Caco-2 (cell line): ENCODE results near the gene PPP1R27. TPM values are rescaled to one million over a fixed set of nuclear protein-coding genes. Genes with fewer than 3 reads are reported as not detected.

Experiments
- BruUV-seq: library from RNA; stranded (reverse); fragments of 400-500 nt; replicated peaks from 2 replicates; lab custom pipeline; 2021; lab: Mats Ljungman, UMichigan
- CTCF ChIA-PET: fragments of 300-600 bp; sonication (Branson Sonifier 250); formaldehyde crosslinking; loops from one replicate; lab custom pipeline; 2022; ENCODE audit warnings: antibody characterized with exemption; lab: Charles Lee
- POLR2A ChIA-PET: fragments of 300-600 bp; sonication (Branson Sonifier 250); formaldehyde crosslinking; loops from one replicate; lab custom pipeline; 2022; ENCODE audit warnings: antibody characterized with exemption; lab: Charles Lee
- DNase-seq, 2 experiments: peaks; one replicate each; pipeline versions ENCODE4 v3.0.0 to v3.0.0-alpha.2; 2020 to 2022
- H3K27me3 ChIP-seq: replicated peaks from 2 replicates; pipeline ENCODE4 v1.6.0; 2011; ENCODE audit warnings: low read length; ENCODE audit not compliant: control insufficient read depth, insufficient read depth
- H3K36me3 ChIP-seq: 2 replicates; pipeline ENCODE4 v1.5.1; 2011; ENCODE audit warnings: low read length; ENCODE audit not compliant: control insufficient read depth, insufficient read depth
- H3K4me1 ChIP-seq: fragments of 250-450 bp; sonication (Bioruptor Pico); 2 replicates; pipeline ENCODE4 v1.5.1; 2020; ENCODE audit warnings: mild to moderate bottlenecking
- H3K4me3 ChIP-seq: 2 replicates; pipeline ENCODE4 v1.5.1; 2011; ENCODE audit warnings: low read depth, mild to moderate bottlenecking, control low read depth, low read length
- H3K9me3 ChIP-seq: fragments of 250-450 bp; sonication (Bioruptor Pico); 2 replicates; pipeline ENCODE4 v1.5.1; 2020; ENCODE audit warnings: mild to moderate bottlenecking, moderate library complexity
- H3K27ac Mint-ChIP-seq: one replicate; pipeline ENCODE4 v1.8.0; 2022; ENCODE audit warnings: mixed read lengths; ENCODE audit not compliant: unreplicated experiment
- H3K27me3 Mint-ChIP-seq: one replicate; pipeline ENCODE4 v1.8.0; 2022; ENCODE audit warnings: mixed read lengths; ENCODE audit not compliant: insufficient read depth, unreplicated experiment
- H3K36me3 Mint-ChIP-seq: one replicate; pipeline ENCODE4 v1.8.0; 2022; ENCODE audit warnings: mild to moderate bottlenecking, mixed read lengths; ENCODE audit not compliant: insufficient read depth, unreplicated experiment
- H3K4me1 Mint-ChIP-seq: one replicate; pipeline ENCODE4 v1.8.0; 2022; ENCODE audit warnings: low read depth, mixed read lengths; ENCODE audit not compliant: unreplicated experiment
- H3K4me3 Mint-ChIP-seq: one replicate; pipeline ENCODE4 v1.8.0; 2022; ENCODE audit warnings: mild to moderate bottlenecking, moderate library complexity, mixed read lengths; ENCODE audit not compliant: unreplicated experiment
- H3K9me3 Mint-ChIP-seq: one replicate; pipeline ENCODE4 v1.8.0; 2022; ENCODE audit warnings: mixed read lengths; ENCODE audit not compliant: unreplicated experiment
- intact Hi-C: fragments of 100-400 bp; cut with micrococcal nuclease; formaldehyde crosslinking; loops from one replicate; pipeline ENCODE4 v1.10.0; 2022; ENCODE audit not compliant: unreplicated experiment
- total RNA-seq: library from RNA; stranded (reverse); gene quantifications from 2 replicates; pipeline ENCODE4 v1.2.3, GENCODE V29; 2022
- TF ChIP-seq, protein P1 (sequence below), 2 experiments: fragments of 200-600 bp in 1 of 2; IDR thresholded peaks; 1 replicate in 1 of 2; 2 replicates in 1 of 2; pipeline versions ENCODE4 v1.5.1 to v1.8.0; 2011 to 2022; ENCODE audit warnings: antibody characterized with exemption in 1 of 2, control low read depth in 1 of 2, inconsistent platforms in 1 of 2, low read depth in 1 of 2, low read length in 1 of 2, mild to moderate bottlenecking in 1 of 2, moderate library complexity in 1 of 2; ENCODE audit not compliant: insufficient read depth in 1 of 2, severe bottlenecking in 1 of 2, unreplicated experiment in 1 of 2

PPP1R27 gene
- total RNA-seq, 1 experiment from 2014 or later, result 0.93 TPM

GRCh38 chr17:81845881-81846742 is 11.3 kb upstream of the PPP1R27 start:
- DNase-seq, result no peak
- Mint-ChIP-seq H3K4me3 (no peak overlapping the region), H3K9me3 (no peaks in the 10 kb centered on the region), H3K36me3 (peaks cover 95% of the 10 kb centered on the region), H3K4me1 (no peaks in the 10 kb centered on the region), H3K27ac (no peak overlapping the region), H3K27me3 (no peaks in the 10 kb centered on the region)
- intact Hi-C loops, result no loop called here
- ChIA-PET POLR2A (interaction anchor here (0.6 kb wide), 1 partner anchor 116 kb away, joined by 5 read pairs; no protein-coding TSS in a partner anchor), CTCF (no interaction called here)
- Histone ChIP-seq H3K4me1 (no peaks in the 10 kb centered on the region), H3K4me3 (no peak overlapping the region), H3K27me3 (no peaks in the 10 kb centered on the region), H3K9me3 (no peaks in the 10 kb centered on the region), H3K36me3 (peaks cover under 1% of the 10 kb centered on the region; the same call in 1 of the 2 replicates)
- BruUV-seq, result no TSS peak
- TF ChIP-seq, protein P1, sequence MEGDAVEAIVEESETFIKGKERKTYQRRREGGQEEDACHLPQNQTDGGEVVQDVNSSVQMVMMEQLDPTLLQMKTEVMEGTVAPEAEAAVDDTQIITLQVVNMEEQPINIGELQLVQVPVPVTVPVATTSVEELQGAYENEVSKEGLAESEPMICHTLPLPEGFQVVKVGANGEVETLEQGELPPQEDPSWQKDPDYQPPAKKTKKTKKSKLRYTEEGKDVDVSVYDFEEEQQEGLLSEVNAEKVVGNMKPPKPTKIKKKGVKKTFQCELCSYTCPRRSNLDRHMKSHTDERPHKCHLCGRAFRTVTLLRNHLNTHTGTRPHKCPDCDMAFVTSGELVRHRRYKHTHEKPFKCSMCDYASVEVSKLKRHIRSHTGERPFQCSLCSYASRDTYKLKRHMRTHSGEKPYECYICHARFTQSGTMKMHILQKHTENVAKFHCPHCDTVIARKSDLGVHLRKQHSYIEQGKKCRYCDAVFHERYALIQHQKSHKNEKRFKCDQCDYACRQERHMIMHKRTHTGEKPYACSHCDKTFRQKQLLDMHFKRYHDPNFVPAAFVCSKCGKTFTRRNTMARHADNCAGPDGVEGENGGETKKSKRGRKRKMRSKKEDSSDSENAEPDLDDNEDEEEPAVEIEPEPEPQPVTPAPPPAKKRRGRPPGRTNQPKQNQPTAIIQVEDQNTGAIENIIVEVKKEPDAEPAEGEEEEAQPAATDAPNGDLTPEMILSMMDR (IDR thresholded peaks at IDR 0.05; ENCODE audit: insufficient read depth in 1 of 2, low read depth in 1 of 2, low read length in 1 of 2, severe bottlenecking in 1 of 2, unreplicated experiment in 1 of 2), result no peak

- Histone ChIP-seq H3K27me3 (no peaks in the 10 kb centered on the region), H3K4me1 (no peaks in the 10 kb centered on the region), H3K36me3 (no peaks in the 10 kb centered on the region; the same call in 1 of the 2 replicates), H3K4me3 (no peak overlapping the region), H3K9me3 (no peaks in the 10 kb centered on the region)
- Mint-ChIP-seq H3K4me1 (no peaks in the 10 kb centered on the region), H3K9me3 (no peaks in the 10 kb centered on the region), H3K4me3 (no peak overlapping the region), H3K36me3 (peaks cover 94% of the 10 kb centered on the region), H3K27me3 (no peaks in the 10 kb centered on the region), H3K27ac (no peak overlapping the region)
- DNase-seq, result no peak
- no TSS peak for BruUV-seq
- intact Hi-C loops, result no loop called here
- TF ChIP-seq, protein P1 (IDR thresholded peaks at IDR 0.05; ENCODE audit: insufficient read depth in 1 of 2, low read depth in 1 of 2, low read length in 1 of 2, severe bottlenecking in 1 of 2, unreplicated experiment in 1 of 2), result no peak
- ChIA-PET POLR2A (no interaction called here), CTCF (no interaction called here)
Measured at GRCh38 chr17:81845361-81845760, 10.5 kb upstream of the PPP1R27 start.

DNA sequence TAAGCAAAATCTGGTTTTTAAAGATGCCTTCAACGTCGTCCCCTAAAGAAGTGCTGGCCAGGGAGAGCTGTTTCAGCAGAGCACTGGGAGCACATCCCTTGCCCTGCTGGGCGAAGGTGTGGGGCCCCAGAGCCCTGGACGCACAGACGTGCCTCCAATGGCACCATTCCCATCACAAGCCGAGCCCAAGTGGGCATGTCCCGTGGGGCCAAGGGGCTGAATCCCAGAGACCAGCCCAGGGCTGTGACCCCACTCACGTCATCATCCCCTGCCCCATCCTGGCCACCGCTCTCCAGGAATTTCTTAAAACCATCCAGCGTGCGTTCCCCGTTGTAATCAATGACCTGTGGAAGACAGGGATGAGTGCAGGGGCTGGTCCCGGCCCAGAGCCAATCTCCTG is 10.0 kb upstream of the PPP1R27 start:
- intact Hi-C loops, result no loop called here
- BruUV-seq, result no TSS peak
- Histone ChIP-seq H3K9me3 (no peaks in the 10 kb centered on the region), H3K36me3 (no peaks in the 10 kb centered on the region; the same call in 1 of the 2 replicates), H3K4me1 (no peaks in the 10 kb centered on the region), H3K27me3 (no peaks in the 10 kb centered on the region), H3K4me3 (no peak overlapping the region)
- Mint-ChIP-seq H3K9me3 (no peaks in the 10 kb centered on the region), H3K27ac (peak overlapping the region; percentile 76), H3K4me3 (no peak overlapping the region), H3K36me3 (peaks cover 89% of the 10 kb centered on the region), H3K4me1 (no peaks in the 10 kb centered on the region), H3K27me3 (no peaks in the 10 kb centered on the region)
- TF ChIP-seq, protein P1 (IDR thresholded peaks at IDR 0.05; ENCODE audit: insufficient read depth in 1 of 2, low read depth in 1 of 2, low read length in 1 of 2, severe bottlenecking in 1 of 2, unreplicated experiment in 1 of 2), result no peak
- DNase-seq, result no peak
- ChIA-PET POLR2A (no interaction called here), CTCF (no interaction called here)
